Measurements from ENCODE around the gene KCNG4.
"Not testable (repeated sequence)": the region's sequence is repeated elsewhere in the genome, so short reads cannot be mapped to it uniquely, and the experiment has no call there.

Gene KCNG4

DNA sequence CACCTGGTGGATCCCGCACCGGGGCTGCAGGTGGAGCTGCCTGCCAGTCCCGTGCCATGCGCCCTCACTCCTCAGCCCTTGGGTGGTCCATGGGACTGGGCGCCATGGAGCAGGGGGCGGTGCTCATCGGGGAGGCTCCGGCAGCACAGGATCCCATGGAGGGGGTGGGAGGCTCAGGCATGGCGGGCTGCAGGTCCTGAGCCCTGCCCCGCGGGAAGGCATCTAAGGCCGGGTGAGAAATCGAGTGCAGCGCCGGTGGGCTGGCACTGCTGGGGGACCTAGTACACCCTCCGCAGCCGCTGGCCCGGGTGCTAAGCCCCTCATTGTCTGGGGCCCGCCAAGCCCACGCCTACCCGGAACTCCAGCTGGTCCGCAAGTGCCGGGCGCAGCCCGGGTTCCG is 35.3 kb downstream of the KCNG4 start:
- H3K36me3 ChIP-seq (ENCODE audit: control insufficient read depth in 2 of 2, insufficient read depth in 1 of 2, low read length in 2 of 2); POLR2A ChIA-PET; H3K4me3 ChIP-seq (ENCODE audit: low read depth, low read length); H3K4me1 ChIP-seq (ENCODE audit: control insufficient read depth, insufficient read depth, low read length); CTCF ChIA-PET; H3K27ac ChIP-seq (ENCODE audit: extremely low read depth, low read depth, low read length); H3K9me3 ChIP-seq (ENCODE audit: control insufficient read depth, insufficient read depth, low read depth, low read length): not testable (repeated sequence)

DNA sequence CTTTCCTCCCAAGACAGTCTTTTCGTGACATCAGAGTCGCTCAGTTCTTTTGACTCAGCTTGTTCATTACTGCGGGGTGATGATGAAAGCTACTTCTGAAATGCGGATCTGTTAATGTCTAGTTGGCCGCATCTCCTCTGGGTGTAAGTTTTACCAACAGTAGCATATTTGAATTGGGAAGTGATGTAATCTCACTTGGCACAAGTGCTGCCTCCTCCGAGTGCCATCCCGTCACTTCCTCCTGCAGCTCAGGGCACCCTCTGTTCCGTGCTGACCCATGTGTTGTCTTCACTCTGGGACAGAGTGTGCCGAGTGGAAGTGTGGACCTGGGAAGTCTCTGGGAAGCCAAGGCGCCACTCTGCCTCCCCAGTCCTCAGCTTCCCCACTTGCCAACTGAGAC is 40.0 kb downstream of the KCNG4 start:
- no peak overlapping the region for H3K27ac ChIP-seq (ENCODE audit: extremely low read depth, low read depth, low read length)
- H3K4me1 ChIP-seq (ENCODE audit: control insufficient read depth, insufficient read depth, low read length): no peaks in the 10 kb centered on the region
- ChIA-PET CTCF (interaction anchor here (0.6 kb wide), 1 partner anchor 220 kb away, joined by 3 read pairs; no protein-coding TSS in a partner anchor), POLR2A (no interaction called here)
- TF ChIP-seq TCF7L2 (IDR thresholded peaks at IDR 0.05; ENCODE audit: borderline replicate concordance, low read depth, low read length) (no peak), ZNF561 (tag by site-specific recombination; IDR thresholded peaks at IDR 0.05; ENCODE audit: borderline replicate concordance) (no peak), ZNF654 (tag by site-specific recombination; IDR thresholded peaks at IDR 0.05; ENCODE audit: low read depth) (no peak), ZNF292 (tag by site-specific recombination; IDR thresholded peaks at IDR 0.05; ENCODE audit: borderline replicate concordance, low read depth) (no peak), REPIN1 (tag by site-specific recombination; IDR thresholded peaks at IDR 0.05; ENCODE audit: low read depth) (no peak), ZNF223 (tag by site-specific recombination; IDR thresholded peaks at IDR 0.05) (no peak), ZBTB1 (tag by site-specific recombination; IDR thresholded peaks at IDR 0.05) (no peak), ZNF596 (tag by site-specific recombination; IDR thresholded peaks at IDR 0.05) (no peak), ZNF155 (tag by site-specific recombination; IDR thresholded peaks at IDR 0.05) (no peak), ZNF558 (tag by site-specific recombination; IDR thresholded peaks at IDR 0.05) (no peak), ZNF19 (tag by site-specific recombination; IDR thresholded peaks at IDR 0.05; ENCODE audit: low read depth) (no peak), KLF9 (tag by site-specific recombination; IDR thresholded peaks at IDR 0.05; ENCODE audit: low read depth) (no peak), ZNF214 (tag by site-specific recombination; IDR thresholded peaks at IDR 0.05; ENCODE audit: borderline replicate concordance) (no peak)
- TF ChIP-seq, protein P1, sequence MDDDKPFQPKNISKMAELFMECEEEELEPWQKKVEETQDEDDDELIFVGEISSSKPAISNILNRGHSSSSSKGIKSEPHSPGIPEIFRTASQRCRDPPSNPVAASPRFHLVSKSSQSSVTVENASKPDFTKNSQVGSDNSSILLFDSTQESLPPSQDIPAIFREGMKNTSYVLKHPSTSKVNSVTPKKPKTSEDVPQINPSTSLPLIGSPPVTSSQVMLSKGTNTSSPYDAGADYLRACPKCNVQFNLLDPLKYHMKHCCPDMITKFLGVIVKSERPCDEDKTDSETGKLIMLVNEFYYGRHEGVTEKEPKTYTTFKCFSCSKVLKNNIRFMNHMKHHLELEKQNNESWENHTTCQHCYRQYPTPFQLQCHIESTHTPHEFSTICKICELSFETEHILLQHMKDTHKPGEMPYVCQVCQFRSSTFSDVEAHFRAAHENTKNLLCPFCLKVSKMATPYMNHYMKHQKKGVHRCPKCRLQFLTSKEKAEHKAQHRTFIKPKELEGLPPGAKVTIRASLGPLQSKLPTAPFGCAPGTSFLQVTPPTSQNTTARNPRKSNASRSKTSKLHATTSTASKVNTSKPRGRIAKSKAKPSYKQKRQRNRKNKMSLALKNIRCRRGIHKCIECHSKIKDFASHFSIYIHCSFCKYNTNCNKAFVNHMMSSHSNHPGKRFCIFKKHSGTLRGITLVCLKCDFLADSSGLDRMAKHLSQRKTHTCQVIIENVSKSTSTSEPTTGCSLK (tag by site-specific recombination; IDR thresholded peaks at IDR 0.05): no peak
- TF ChIP-seq, protein P2, sequence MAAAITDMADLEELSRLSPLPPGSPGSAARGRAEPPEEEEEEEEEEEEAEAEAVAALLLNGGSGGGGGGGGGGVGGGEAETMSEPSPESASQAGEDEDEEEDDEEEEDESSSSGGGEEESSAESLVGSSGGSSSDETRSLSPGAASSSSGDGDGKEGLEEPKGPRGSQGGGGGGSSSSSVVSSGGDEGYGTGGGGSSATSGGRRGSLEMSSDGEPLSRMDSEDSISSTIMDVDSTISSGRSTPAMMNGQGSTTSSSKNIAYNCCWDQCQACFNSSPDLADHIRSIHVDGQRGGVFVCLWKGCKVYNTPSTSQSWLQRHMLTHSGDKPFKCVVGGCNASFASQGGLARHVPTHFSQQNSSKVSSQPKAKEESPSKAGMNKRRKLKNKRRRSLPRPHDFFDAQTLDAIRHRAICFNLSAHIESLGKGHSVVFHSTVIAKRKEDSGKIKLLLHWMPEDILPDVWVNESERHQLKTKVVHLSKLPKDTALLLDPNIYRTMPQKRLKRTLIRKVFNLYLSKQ (tag by site-specific recombination; IDR thresholded peaks at IDR 0.05; ENCODE audit: borderline replicate concordance): no peak
- H3K36me3 ChIP-seq (ENCODE audit: control insufficient read depth in 2 of 2, insufficient read depth in 1 of 2, low read length in 2 of 2): no peaks in the 10 kb centered on the region
- H3K4me3 ChIP-seq (ENCODE audit: low read depth, low read length): no peak overlapping the region
- H3K9me3 ChIP-seq (ENCODE audit: control insufficient read depth, insufficient read depth, low read depth, low read length): no peaks in the 10 kb centered on the region

DNA sequence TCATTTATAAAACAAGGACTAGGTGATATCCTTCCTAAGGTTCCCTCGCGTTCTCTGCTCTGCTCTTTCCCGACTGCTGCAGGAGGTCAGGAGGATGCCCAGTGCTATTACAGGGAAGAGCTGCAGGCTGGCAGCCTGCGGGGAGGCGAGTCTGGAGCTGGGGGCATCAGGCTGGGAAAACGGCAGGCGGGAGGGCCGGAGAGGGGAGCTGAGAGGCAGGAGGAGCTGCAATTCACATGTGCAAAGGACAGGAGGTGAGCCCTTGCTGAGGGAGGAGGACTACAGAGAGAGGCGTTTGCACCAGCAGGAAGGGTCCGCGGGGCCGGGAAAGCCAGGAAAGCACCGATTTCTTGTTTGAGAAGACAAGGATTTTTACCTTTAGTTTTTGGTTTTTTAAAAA is 40.7 kb downstream of the KCNG4 start:
- TF ChIP-seq, protein P3, sequence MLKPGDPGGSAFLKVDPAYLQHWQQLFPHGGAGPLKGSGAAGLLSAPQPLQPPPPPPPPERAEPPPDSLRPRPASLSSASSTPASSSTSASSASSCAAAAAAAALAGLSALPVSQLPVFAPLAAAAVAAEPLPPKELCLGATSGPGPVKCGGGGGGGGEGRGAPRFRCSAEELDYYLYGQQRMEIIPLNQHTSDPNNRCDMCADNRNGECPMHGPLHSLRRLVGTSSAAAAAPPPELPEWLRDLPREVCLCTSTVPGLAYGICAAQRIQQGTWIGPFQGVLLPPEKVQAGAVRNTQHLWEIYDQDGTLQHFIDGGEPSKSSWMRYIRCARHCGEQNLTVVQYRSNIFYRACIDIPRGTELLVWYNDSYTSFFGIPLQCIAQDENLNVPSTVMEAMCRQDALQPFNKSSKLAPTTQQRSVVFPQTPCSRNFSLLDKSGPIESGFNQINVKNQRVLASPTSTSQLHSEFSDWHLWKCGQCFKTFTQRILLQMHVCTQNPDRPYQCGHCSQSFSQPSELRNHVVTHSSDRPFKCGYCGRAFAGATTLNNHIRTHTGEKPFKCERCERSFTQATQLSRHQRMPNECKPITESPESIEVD (tag by site-specific recombination; IDR thresholded peaks at IDR 0.05): no peak
- TF ChIP-seq ZNF792 (tag by site-specific recombination; IDR thresholded peaks at IDR 0.05): no peak
- no peak for TF ChIP-seq ZNF558 (tag by site-specific recombination; IDR thresholded peaks at IDR 0.05)
- TF ChIP-seq, protein P4, sequence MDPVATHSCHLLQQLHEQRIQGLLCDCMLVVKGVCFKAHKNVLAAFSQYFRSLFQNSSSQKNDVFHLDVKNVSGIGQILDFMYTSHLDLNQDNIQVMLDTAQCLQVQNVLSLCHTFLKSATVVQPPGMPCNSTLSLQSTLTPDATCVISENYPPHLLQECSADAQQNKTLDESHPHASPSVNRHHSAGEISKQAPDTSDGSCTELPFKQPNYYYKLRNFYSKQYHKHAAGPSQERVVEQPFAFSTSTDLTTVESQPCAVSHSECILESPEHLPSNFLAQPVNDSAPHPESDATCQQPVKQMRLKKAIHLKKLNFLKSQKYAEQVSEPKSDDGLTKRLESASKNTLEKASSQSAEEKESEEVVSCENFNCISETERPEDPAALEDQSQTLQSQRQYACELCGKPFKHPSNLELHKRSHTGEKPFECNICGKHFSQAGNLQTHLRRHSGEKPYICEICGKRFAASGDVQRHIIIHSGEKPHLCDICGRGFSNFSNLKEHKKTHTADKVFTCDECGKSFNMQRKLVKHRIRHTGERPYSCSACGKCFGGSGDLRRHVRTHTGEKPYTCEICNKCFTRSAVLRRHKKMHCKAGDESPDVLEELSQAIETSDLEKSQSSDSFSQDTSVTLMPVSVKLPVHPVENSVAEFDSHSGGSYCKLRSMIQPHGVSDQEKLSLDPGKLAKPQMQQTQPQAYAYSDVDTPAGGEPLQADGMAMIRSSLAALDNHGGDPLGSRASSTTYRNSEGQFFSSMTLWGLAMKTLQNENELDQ (tag by site-specific recombination; IDR thresholded peaks at IDR 0.05; ENCODE audit: low read depth): no peak
- TF ChIP-seq, protein P5, sequence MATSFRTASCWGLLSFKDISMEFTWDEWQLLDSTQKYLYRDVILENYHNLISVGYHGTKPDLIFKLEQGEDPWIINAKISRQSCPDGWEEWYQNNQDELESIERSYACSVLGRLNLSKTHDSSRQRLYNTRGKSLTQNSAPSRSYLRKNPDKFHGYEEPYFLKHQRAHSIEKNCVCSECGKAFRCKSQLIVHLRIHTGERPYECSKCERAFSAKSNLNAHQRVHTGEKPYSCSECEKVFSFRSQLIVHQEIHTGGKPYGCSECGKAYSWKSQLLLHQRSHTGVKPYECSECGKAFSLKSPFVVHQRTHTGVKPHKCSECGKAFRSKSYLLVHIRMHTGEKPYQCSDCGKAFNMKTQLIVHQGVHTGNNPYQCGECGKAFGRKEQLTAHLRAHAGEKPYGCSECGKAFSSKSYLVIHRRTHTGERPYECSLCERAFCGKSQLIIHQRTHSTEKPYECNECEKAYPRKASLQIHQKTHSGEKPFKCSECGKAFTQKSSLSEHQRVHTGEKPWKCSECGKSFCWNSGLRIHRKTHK (tag by site-specific recombination; IDR thresholded peaks at IDR 0.05): no peak
- CTCF ChIA-PET: interaction anchor here (1.2 kb wide), 1 partner anchor 12 kb away, joined by 5 read pairs; the partner anchor contains the start of gene TAF1C
- H3K27ac ChIP-seq (ENCODE audit: extremely low read depth, low read depth, low read length): no peak overlapping the region
- no peak overlapping the region for H3K4me3 ChIP-seq (ENCODE audit: low read depth, low read length)
- H3K36me3 ChIP-seq (ENCODE audit: control insufficient read depth in 2 of 2, insufficient read depth in 1 of 2, low read length in 2 of 2): no peaks in the 10 kb centered on the region
- H3K9me3 ChIP-seq (ENCODE audit: control insufficient read depth, insufficient read depth, low read depth, low read length): no peaks in the 10 kb centered on the region
- no peaks in the 10 kb centered on the region for H3K4me1 ChIP-seq (ENCODE audit: control insufficient read depth, insufficient read depth, low read length)
- POLR2A ChIA-PET: no interaction called here

Measured in HEK293 (cell line).